NB4 (cell line): Measurements from ENCODE around the gene TEKT2.

Experiments used
- DNase-seq: peaks from one replicate; pipeline ENCODE4 v3.0.0; 2010; ENCODE audit warnings: low read depth
- H3K4me3 ChIP-seq: one replicate; pipeline ENCODE4 v1.5.1; 2011; ENCODE audit warnings: mild to moderate bottlenecking, low read depth, low read length, moderate library complexity
- CTCF ChIP-seq: IDR thresholded peaks from one replicate; pipeline ENCODE4 v1.5.1; 2012; ENCODE audit warnings: low read depth, low read length
- MAX ChIP-seq: IDR thresholded peaks from 2 replicates; pipeline ENCODE4 v1.6.1; 2011; ENCODE audit warnings: low read depth, low read length
- MYC ChIP-seq: IDR thresholded peaks from 2 replicates; pipeline ENCODE4 v1.6.1; 2011; ENCODE audit warnings: low read depth, low read length
- POLR2A ChIP-seq: IDR thresholded peaks from 2 replicates; pipeline ENCODE4 v1.6.1; 2011; ENCODE audit warnings: mild to moderate bottlenecking; ENCODE audit not compliant: insufficient read length; ENCODE audit errors: extremely low read depth

The TEKT2 gene

GRCh38 chr1:36053978-36054377 is 29.9 kb upstream of the TEKT2 start:
- H3K4me3 ChIP-seq: no peak overlapping the region
- TF ChIP-seq CTCF (no peak), MAX (no peak), POLR2A (no peak)
- DNase-seq: no peak

DNA sequence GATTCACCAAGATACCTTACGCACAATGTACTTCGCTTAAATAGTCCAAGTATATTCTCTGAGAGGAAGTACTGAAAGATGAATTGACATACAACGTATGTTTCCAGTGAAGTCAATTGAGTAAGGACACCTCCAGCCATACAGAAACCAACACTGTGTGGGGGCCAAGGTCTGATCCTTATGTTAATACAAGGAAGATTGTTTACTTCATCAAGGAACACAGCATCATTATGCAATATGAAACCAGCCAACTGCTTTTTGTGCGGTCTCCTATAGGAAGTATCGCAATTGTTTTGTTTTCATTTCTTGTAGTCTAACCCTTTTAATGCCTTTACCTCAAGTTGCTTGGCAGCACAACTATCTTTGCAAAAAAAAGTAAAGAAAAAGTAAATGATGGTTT is 28.2 kb upstream of the TEKT2 start:
- TF ChIP-seq CTCF (no peak), POLR2A (no peak), MYC (no peak), MAX (no peak)
- peak; percentile 50 for DNase-seq
- no peak overlapping the region for H3K4me3 ChIP-seq

DNA sequence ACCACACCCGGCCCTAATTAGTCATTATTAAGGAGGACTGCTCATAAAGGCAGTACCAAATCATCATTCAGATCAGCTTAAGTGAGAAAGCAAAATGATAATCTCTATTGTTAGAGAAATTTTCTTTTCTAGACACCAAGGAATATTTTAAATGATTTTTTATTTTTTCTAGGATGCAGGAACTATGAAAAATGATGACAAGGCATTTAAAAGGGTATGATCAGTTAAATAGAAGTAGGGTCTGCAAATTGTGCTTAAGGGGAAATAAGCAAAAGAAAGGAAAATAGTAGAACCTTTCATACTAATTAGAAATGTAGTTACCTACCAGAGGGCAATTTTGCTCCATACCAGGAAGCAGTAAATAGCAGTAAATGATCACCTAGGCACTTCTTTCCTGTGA is 21.6 kb upstream of the TEKT2 start:
- H3K4me3 ChIP-seq: no peak overlapping the region
- TF ChIP-seq MYC (no peak), CTCF (no peak), MAX (no peak), POLR2A (no peak)
- no peak for DNase-seq

GRCh38 chr1:36067871-36068270 is 16.0 kb upstream of the TEKT2 start:
- no peak for TF ChIP-seq MYC
- TF ChIP-seq CTCF: no peak
- no peak for TF ChIP-seq POLR2A
- TF ChIP-seq MAX: no peak
- no peak for DNase-seq
- H3K4me3 ChIP-seq: no peak overlapping the region

DNA sequence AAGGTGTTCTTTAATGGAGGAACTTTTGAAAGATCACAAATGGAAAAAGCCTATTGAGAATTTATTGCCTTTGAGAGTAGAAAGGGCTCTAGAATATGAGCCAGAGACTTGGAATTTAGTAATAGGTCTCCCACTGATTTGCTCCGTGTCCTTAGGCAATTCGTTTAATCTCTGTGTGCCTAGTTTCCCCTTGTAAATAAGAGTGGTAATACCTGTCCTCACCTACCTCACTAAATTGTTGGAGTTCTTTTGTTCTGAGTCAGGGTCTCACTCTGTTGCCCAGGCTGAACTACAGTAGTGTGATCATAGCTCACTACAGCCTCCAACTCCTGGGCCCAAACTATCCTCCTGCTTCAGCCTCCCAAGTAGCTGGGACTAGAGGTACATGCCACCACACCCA is 15.0 kb upstream of the TEKT2 start:
- no peak overlapping the region for H3K4me3 ChIP-seq
- no peak for DNase-seq
- TF ChIP-seq POLR2A: no peak
- TF ChIP-seq MAX: no peak
- TF ChIP-seq CTCF: no peak
- TF ChIP-seq MYC: no peak

GRCh38 chr1:36070349-36070748 is 13.5 kb upstream of the TEKT2 start:
- TF ChIP-seq POLR2A: no peak
- TF ChIP-seq MAX: no peak
- no peak for TF ChIP-seq CTCF
- TF ChIP-seq MYC: no peak
- H3K4me3 ChIP-seq: no peak overlapping the region
- DNase-seq: no peak
